Measurements from ENCODE around the gene POLR3F.

POLR3F gene

GRCh38 chr20:18504479-18505060 is 37.4 kb downstream of the POLR3F start:
- Histone ChIP-seq H3K79me2 (ENCODE audit: insufficient read depth, low read depth) (peaks cover 6% of the 10 kb centered on the region; the same call in 1 of the 2 replicates), H3K4me3 (IDR thresholded peaks at IDR 0.05; ENCODE audit: insufficient read depth, low read depth, low read length) (no peak overlapping the region), H4K20me1 (ENCODE audit: insufficient read depth) (no peaks in the 10 kb centered on the region), H3K36me3 (ENCODE audit: insufficient read depth) (no peaks in the 10 kb centered on the region), H3K27ac (no peak overlapping the region), H3K9ac (no peak overlapping the region), H3K4me2 (no peak overlapping the region), H3K4me1 (ENCODE audit: low read depth, poor library complexity, severe bottlenecking) (peaks cover 8% of the 10 kb centered on the region), H2AFZ (ENCODE audit: low read depth) (no peak overlapping the region), H3K27me3 (ENCODE audit: insufficient read depth, low read depth) (no peaks in the 10 kb centered on the region)
- TF ChIP-seq, protein P1, sequence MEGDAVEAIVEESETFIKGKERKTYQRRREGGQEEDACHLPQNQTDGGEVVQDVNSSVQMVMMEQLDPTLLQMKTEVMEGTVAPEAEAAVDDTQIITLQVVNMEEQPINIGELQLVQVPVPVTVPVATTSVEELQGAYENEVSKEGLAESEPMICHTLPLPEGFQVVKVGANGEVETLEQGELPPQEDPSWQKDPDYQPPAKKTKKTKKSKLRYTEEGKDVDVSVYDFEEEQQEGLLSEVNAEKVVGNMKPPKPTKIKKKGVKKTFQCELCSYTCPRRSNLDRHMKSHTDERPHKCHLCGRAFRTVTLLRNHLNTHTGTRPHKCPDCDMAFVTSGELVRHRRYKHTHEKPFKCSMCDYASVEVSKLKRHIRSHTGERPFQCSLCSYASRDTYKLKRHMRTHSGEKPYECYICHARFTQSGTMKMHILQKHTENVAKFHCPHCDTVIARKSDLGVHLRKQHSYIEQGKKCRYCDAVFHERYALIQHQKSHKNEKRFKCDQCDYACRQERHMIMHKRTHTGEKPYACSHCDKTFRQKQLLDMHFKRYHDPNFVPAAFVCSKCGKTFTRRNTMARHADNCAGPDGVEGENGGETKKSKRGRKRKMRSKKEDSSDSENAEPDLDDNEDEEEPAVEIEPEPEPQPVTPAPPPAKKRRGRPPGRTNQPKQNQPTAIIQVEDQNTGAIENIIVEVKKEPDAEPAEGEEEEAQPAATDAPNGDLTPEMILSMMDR (conservative IDR thresholded peaks at IDR 0.05; ENCODE audit: low read depth, low read length) = no peak

GRCh38 chr20:18506744-18507143 is 39.6 kb downstream of the POLR3F start:
- Histone ChIP-seq H3K27me3 (ENCODE audit: insufficient read depth, low read depth) (no peaks in the 10 kb centered on the region), H2AFZ (ENCODE audit: low read depth) (peak overlapping the region; percentile 82), H3K27ac (peak overlapping the region; percentile 91), H3K9ac (peak overlapping the region; percentile 70; the same call in 1 of the 2 replicates), H3K36me3 (ENCODE audit: insufficient read depth) (no peaks in the 10 kb centered on the region), H3K4me2 (peak overlapping the region; percentile 82), H3K4me3 (IDR thresholded peaks at IDR 0.05; ENCODE audit: insufficient read depth, low read depth, low read length) (no peak overlapping the region), H3K4me1 (ENCODE audit: low read depth, poor library complexity, severe bottlenecking) (peaks cover 12% of the 10 kb centered on the region), H3K79me2 (ENCODE audit: insufficient read depth, low read depth) (peaks cover 6% of the 10 kb centered on the region; the same call in 1 of the 2 replicates), H4K20me1 (ENCODE audit: insufficient read depth) (no peaks in the 10 kb centered on the region)
- TF ChIP-seq, protein P1 (conservative IDR thresholded peaks at IDR 0.05; ENCODE audit: low read depth, low read length) = no peak

GRCh38 chr20:18507218-18508191 is 40.3 kb downstream of the POLR3F start, which contains the start of gene SEC23B:
SEC23B (plus strand) TSS chr20:18507940; CDS start chr20:18510836, 2,896 bp downstream.
- TF ChIP-seq, protein P1 (conservative IDR thresholded peaks at IDR 0.05; ENCODE audit: low read depth, low read length) = no peak
- H3K79me2 ChIP-seq (ENCODE audit: insufficient read depth, low read depth) = peaks cover 6% of the 10 kb centered on the region; the same call in 1 of the 2 replicates
- peak within 1 kb of the TSS; percentile 91 for H3K27ac ChIP-seq
- H3K36me3 ChIP-seq (ENCODE audit: insufficient read depth) = no peaks in the 10 kb centered on the region
- no peaks in the 10 kb centered on the region for H4K20me1 ChIP-seq (ENCODE audit: insufficient read depth)
- peak within 1 kb of the TSS; percentile 70 for H3K9ac ChIP-seq
- peaks cover 14% of the 10 kb centered on the region for H3K4me1 ChIP-seq (ENCODE audit: low read depth, poor library complexity, severe bottlenecking)
- H3K4me2 ChIP-seq = peak within 1 kb of the TSS; percentile 82
- H3K4me3 ChIP-seq (IDR thresholded peaks at IDR 0.05; ENCODE audit: insufficient read depth, low read depth, low read length) = no peak within 1 kb of the TSS
- no peaks in the 10 kb centered on the region for H3K27me3 ChIP-seq (ENCODE audit: insufficient read depth, low read depth)
- H2AFZ ChIP-seq (ENCODE audit: low read depth) = peak within 1 kb of the TSS; percentile 82

GRCh38 chr20:18511571-18511970 is 44.4 kb downstream of the POLR3F start:
- Histone ChIP-seq H3K4me2 (no peak overlapping the region), H3K79me2 (ENCODE audit: insufficient read depth, low read depth) (peaks cover 6% of the 10 kb centered on the region; the same call in 1 of the 2 replicates), H4K20me1 (ENCODE audit: insufficient read depth) (no peaks in the 10 kb centered on the region), H2AFZ (ENCODE audit: low read depth) (no peak overlapping the region), H3K27ac (no peak overlapping the region), H3K4me3 (IDR thresholded peaks at IDR 0.05; ENCODE audit: insufficient read depth, low read depth, low read length) (no peak overlapping the region), H3K4me1 (ENCODE audit: low read depth, poor library complexity, severe bottlenecking) (peaks cover 9% of the 10 kb centered on the region), H3K36me3 (ENCODE audit: insufficient read depth) (no peaks in the 10 kb centered on the region), H3K9ac (no peak overlapping the region), H3K27me3 (ENCODE audit: insufficient read depth, low read depth) (no peaks in the 10 kb centered on the region)
- TF ChIP-seq, protein P1 (conservative IDR thresholded peaks at IDR 0.05; ENCODE audit: low read depth, low read length) = no peak
